Heart right ventricle (tissue), 16 donors: ENCODE data around the gene WNT7B. TPM values are rescaled to one million over a fixed set of nuclear protein-coding genes. Genes with fewer than 3 reads are reported as not detected.
A peak's percentile ranks its signal among the peaks of the same experiment; 100 is the strongest.

Source experiments
- ATAC-seq, 8 donors: fragments of 200-7000 bp; cut with Tn5 transposase; one replicate each; pipeline ENCODE4 v1.9.1; 2020; ENCODE audit warnings: mild to moderate bottlenecking in 8 of 8, moderate library complexity in 8 of 8, moderate number of reproducible peaks in 1 of 8
- DNase-seq, 2 donors: peaks; one replicate each; pipeline ENCODE4 v3.0.0-alpha.2; 2020
- H3K27ac ChIP-seq, 10 donors: fragments of 200-600 bp; sonication (generic) in 2 of 10; one replicate each; pipeline versions ENCODE4 v1.5.0 to v1.8.0; 2020 to 2022; ENCODE audit warnings: mild to moderate bottlenecking in 3 of 10
- H3K27me3 ChIP-seq, 7 donors: fragments of 200-600 bp; one replicate each; pipeline ENCODE4 v1.8.0; 2021 to 2022; ENCODE audit warnings: mild to moderate bottlenecking in 2 of 7
- H3K36me3 ChIP-seq, 9 donors: fragments of 200-600 bp; sonication (generic) in 1 of 9; one replicate each; pipeline versions ENCODE4 v1.5.0 to v1.8.0; 2020 to 2022; ENCODE audit warnings: mild to moderate bottlenecking in 2 of 9
- H3K4me1 ChIP-seq, 9 donors: fragments of 200-600 bp; sonication (generic) in 1 of 9; one replicate each; pipeline versions ENCODE4 v1.5.0 to v1.8.0; 2020 to 2022; ENCODE audit warnings: mild to moderate bottlenecking in 4 of 9
- H3K4me3 ChIP-seq, 10 donors: fragments of 200-600 bp; sonication (generic) in 2 of 10; one replicate each; pipeline versions ENCODE4 v1.5.0 to v1.8.0; 2020 to 2022; ENCODE audit warnings: mild to moderate bottlenecking in 7 of 10, moderate library complexity in 2 of 10
- H3K9me3 ChIP-seq, 11 donors: fragments of 200-600 bp in 10 of 11; sonication (generic) in 2 of 11; one replicate each; pipeline versions ENCODE4 v1.5.0 to v1.8.0; 2013 to 2022; ENCODE audit warnings: mild to moderate bottlenecking in 2 of 11, control low read depth in 1 of 11, moderate library complexity in 1 of 11
- CTCF ChIP-seq, 9 donors: fragments of 200-600 bp; sonication (generic) in 2 of 9; IDR thresholded peaks; one replicate each; pipeline versions ENCODE4 v1.5.0 to v1.8.0; 2021 to 2022; ENCODE audit warnings: antibody characterized with exemption in 9 of 9, mild to moderate bottlenecking in 5 of 9, moderate library complexity in 1 of 9
- WGBS, 2 donors: extraction: QIAGEN DNeasy Blood & Tissue Kit; methylation state at CpG; one replicate each; pipeline ENCODE4 v1.1.7; 2013; ENCODE audit warnings: inconsistent platforms in 1 of 2; 5-methylcytosine and 5-hydroxymethylcytosine counted together
- intact Hi-C, 10 donors: fragments of 100-400 bp; cut with DNase I; formaldehyde crosslinking; loops; one replicate each; pipeline versions ENCODE4 v1.11.1 to v1.14.2; 2022
- polyA plus RNA-seq, 2 donors: library from polyadenylated mRNA; stranded (reverse); fragments of 200-250 nt; gene quantifications; one replicate each; pipeline ENCODE4 v1.2.3, GENCODE V29; 2013
- total RNA-seq, 10 donors: library from RNA; stranded (reverse); fragmentation: NEBNext Ultra II Directional in 3 of 10; extraction: Animal tissue kit (Norgen Biotek cat#: 25700) in 3 of 10; gene quantifications; one replicate each; pipeline versions ENCODE4 v1.2.1 to v1.2.4, GENCODE V29; 2021 to 2023
- donor health status: Arrhythmogenic right ventricular cardiomyopathy.
- donor health status: ischemic (EF 13 %, LVEDD 7.1; RV severe dilation, severe dysfunction).
- donor health status: healthy with polysubstance abuse.
- donor health status: DM: no; HTN: yes; CAD: no.
- donor health status: DM: no; HTN: no; CAD: no.
- donor health status: ischemic (EF 25% LVEDD 6.9; RV normal size, moderate dysfunction).
- donor health status: ischemic (EF 25% LVEDD 5.7; RV mildly dilated, moderate dysfunction).
- donor health status: healthy.
- donor health status: DM: yes; HTN: yes; CAD: no.
- donor health status: Ischemic cardiomyopathy.
- donor health status: ischemic (EF 35%, LVEDD 5.7; RV mildly dilated, moderate dysfunction).
- donor health status: nonischemic (EF 11% LVEDD 7.7; RV severe dilation, severe dysfunction).
- donor health status: DM: yes; HTN: yes; CAD: no.
- donor health status: PGD.
- donor health status: ischemic (EF 29% LVEDD 5.4; RV normal size, mild dysfunction).
- donor health status: nonischemic (EF 23%, LVEDD 6.1; RV moderate dilation, normal function).

WNT7B gene
- total and polyA plus RNA-seq, 12 donors: not detected

DNA sequence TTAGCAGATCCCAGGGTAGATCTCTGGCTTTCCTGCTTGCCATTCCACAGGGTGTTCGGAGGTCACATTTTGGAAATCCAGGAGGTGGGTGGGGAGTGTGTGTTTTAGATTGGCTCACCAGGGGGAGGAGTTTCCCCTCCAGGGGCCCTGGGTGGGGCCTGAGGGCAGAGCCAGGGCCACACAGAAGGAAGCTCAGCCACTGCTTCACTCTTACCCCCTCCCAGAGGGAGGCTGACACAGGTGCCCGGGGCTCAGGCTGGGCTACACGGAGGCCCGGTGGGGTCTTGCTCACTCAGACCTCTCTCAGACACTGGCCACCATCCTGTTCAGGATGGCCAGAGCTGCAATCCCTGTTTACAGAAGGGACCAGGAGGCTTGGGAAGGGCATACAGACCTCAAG, 2.5 kb downstream of the WNT7B start:
- peaks cover 58 to 93% (median 87%) of the 10 kb centered on the region in 7 donors for H3K27me3 ChIP-seq
- no peak overlapping the region for H3K27ac ChIP-seq
- peaks cover 16 to 44% (median 35%) of the 10 kb centered on the region in 9 donors for H3K4me1 ChIP-seq
- intact Hi-C loops: no loop called here
- DNase-seq (no peak), ATAC-seq (no peak)
- H3K9me3 ChIP-seq: no peaks in the 10 kb centered on the region
- H3K4me3 ChIP-seq: no peak overlapping the region
- 29 to 40% methylated on average over 4 of the region's 4 CpGs for WGBS, 2 donors
- H3K36me3 ChIP-seq: no peaks in the 10 kb centered on the region
- no peak for TF ChIP-seq CTCF (IDR thresholded peaks at IDR 0.05)

- H3K27me3 ChIP-seq: peaks cover 51 to 97% (median 96%) of the 10 kb centered on the region in 7 donors
Observed at GRCh38 chr22:45972889-45973253, 4.1 kb downstream of the WNT7B start.

DNA sequence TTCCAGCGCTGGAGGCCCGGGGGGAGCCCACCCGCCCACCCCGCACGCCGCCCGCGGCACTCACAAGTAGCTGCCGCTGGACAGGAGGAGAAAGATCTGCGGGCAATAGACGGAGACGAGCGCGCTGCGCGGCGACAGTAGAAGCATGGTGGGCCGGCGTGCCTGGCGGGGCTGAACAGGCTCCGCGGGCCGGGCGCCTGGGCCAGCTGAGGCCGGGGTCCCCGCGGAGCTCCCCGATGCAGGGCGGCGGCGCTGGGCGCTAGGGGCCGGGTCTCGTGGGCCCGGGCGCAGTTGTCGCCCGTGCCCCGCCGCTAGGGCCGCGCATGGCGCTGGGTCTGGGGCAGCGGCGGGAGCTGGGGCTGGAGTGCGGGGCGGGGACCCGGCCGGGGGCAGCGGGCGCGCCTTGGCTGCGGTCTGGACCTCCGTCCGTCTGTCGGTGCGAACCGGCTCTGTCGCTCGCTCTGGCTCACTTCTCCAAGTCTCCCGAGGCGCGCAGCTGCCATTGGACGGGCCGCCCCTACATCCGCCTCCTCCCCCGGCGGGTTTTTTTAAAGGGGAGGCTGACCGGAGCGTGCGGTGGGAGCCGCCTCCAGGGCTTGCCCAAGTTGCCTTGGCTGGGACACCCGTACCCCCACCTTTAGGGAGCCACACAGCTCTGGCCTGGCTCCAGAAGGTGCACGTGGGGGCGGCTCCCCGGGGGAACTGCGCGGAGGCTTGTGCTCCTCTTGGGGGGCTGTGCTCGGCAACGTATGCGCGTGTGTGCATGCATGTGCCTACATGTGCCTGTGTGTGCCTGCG, 4.7 kb downstream of the WNT7B start:
- H3K27me3 ChIP-seq: peaks cover 51 to 97% (median 96%) of the 10 kb centered on the region in 7 donors
- no peak for TF ChIP-seq CTCF (IDR thresholded peaks at IDR 0.05)
- intact Hi-C loops: no loop called here

More at GRCh38 chr22:45972889-45973253, 4.1 kb downstream of the WNT7B start:
- TF ChIP-seq CTCF (IDR thresholded peaks at IDR 0.05): no peak
- no peak overlapping the region for H3K4me3 ChIP-seq
- DNase-seq: no peak
- peaks cover 7 to 30% (median 23%) of the 10 kb centered on the region in 9 donors for H3K4me1 ChIP-seq
- WGBS, 2 donors: 73 to 81% methylated on average over 10 of the region's 10 CpGs
- H3K27ac ChIP-seq: no peak overlapping the region
- intact Hi-C loops: no loop called here
- H3K9me3 ChIP-seq: no peaks in the 10 kb centered on the region
- H3K36me3 ChIP-seq: no peaks in the 10 kb centered on the region
- no peak for ATAC-seq

DNA sequence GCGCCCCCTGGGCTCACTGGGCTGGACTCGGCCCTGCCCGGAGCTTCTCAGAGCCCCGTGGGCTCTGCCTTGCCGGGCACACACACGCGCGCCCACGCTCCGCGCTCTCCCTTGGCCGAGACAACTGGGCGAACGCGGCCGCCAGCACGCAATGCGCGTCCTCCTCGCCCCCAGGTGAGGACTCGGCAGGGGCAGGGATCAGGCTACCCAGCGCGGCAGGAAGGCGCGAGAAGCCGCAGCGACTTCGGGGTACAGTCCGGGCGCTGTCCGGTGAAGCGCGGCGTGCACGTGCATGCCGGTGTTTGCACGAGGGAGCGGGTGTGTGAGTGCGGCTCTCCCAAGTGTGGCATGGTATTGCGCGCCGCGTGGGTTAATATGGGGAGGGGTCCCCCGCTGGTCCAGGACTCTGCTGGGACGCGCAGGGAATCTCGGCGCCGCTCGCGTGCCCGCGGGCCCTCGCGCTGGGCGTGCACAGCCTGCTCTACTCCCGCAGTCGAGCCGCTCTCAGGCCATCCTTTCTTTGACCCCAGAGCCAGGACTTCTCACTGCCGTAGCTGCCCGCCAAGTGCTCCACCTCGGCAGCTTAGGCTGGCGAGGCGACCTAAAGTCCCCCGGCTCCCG, 5.4 kb downstream of the WNT7B start:
- peaks cover 48 to 97% (median 96%) of the 10 kb centered on the region in 7 donors for H3K27me3 ChIP-seq
- no peak for DNase-seq
- no peak for ATAC-seq
- peak overlapping the region; percentile 1 to 41 (median 26) for H3K4me3 ChIP-seq
- H3K36me3 ChIP-seq: no peaks in the 10 kb centered on the region
- H3K27ac ChIP-seq: no peak overlapping the region
- intact Hi-C loops: no loop called here
- H3K4me1 ChIP-seq: peaks cover 7 to 21% (median 19%) of the 10 kb centered on the region in 9 donors
- TF ChIP-seq CTCF (IDR thresholded peaks at IDR 0.05): no peak
- 1 to 2% methylated on average over 66 of the region's 66 CpGs for WGBS, 2 donors
- no peaks in the 10 kb centered on the region for H3K9me3 ChIP-seq

More for the DNA sequence above, 4.7 kb downstream of the WNT7B start:
- Histone ChIP-seq H3K9me3 (no peaks in the 10 kb centered on the region), H3K4me3 (peak overlapping the region in 9 of 10 donors; percentile 9 to 41 (median 27)), H3K27ac (no peak overlapping the region), H3K4me1 (peaks cover 7 to 24% (median 20%) of the 10 kb centered on the region in 9 donors), H3K36me3 (no peaks in the 10 kb centered on the region)
- no peak for ATAC-seq
- no peak for DNase-seq
- 11 to 12% methylated on average over 77 to 83 of the region's 83 CpGs for WGBS, 2 donors
